Fibroblast of lung (primary cell): ENCODE results near the gene CFAP46. TPM values are rescaled to one million over a fixed set of nuclear protein-coding genes. Genes with fewer than 3 reads are reported as not detected.

ENCODE experiments used
- DNase-seq, 2 donors: peaks; one replicate each; pipeline versions ENCODE4 v3.0.0 to v3.0.0-alpha.2; 2010; ENCODE audit warnings: low read depth in 2 of 2
- H2AFZ ChIP-seq: 2 replicates; pipeline ENCODE4 v1.5.1; 2012; ENCODE audit warnings: low read length, control low read depth, inconsistent platforms
- H3K27ac ChIP-seq: 2 replicates; pipeline ENCODE4 v1.5.1; 2011; ENCODE audit warnings: low read length, control low read depth; ENCODE audit not compliant: insufficient read depth
- H3K27me3 ChIP-seq: 2 replicates; pipeline ENCODE4 v1.5.1; 2011; ENCODE audit warnings: mild to moderate bottlenecking, low read length; ENCODE audit not compliant: control insufficient read depth, insufficient read depth
- H3K36me3 ChIP-seq: 2 replicates; pipeline ENCODE4 v1.5.1; 2011; ENCODE audit warnings: low read length; ENCODE audit not compliant: control insufficient read depth, insufficient read depth
- H3K4me1 ChIP-seq: 2 replicates; pipeline ENCODE4 v1.5.1; 2011; ENCODE audit warnings: low read length; ENCODE audit not compliant: control insufficient read depth, insufficient read depth; ENCODE audit errors: extremely low read depth
- H3K4me2 ChIP-seq: 2 replicates; pipeline ENCODE4 v1.5.1; 2011; ENCODE audit warnings: low read length, control low read depth; ENCODE audit not compliant: insufficient read depth; ENCODE audit errors: extremely low read depth
- H3K4me3 ChIP-seq, 4 experiments: fragments of 200-600 bp in 1 of 4; sonication (generic) in 1 of 4; replicated peaks in 1 of 4; 2 replicates each; pipeline ENCODE4 v1.5.1; 2011 to 2016; ENCODE audit warnings: low read length in 4 of 4, low read depth in 3 of 4, mild to moderate bottlenecking in 3 of 4, control low read depth in 2 of 4, inconsistent platforms in 1 of 4, mixed read lengths in 1 of 4; ENCODE audit not compliant: insufficient read depth in 1 of 4; ENCODE audit errors: control extremely low read depth in 1 of 4
- H3K79me2 ChIP-seq: 2 replicates; pipeline ENCODE4 v1.5.1; 2012; ENCODE audit warnings: mild to moderate bottlenecking, low read length, inconsistent platforms; ENCODE audit not compliant: control insufficient read depth, insufficient read depth
- H3K9ac ChIP-seq: 2 replicates; pipeline ENCODE4 v1.5.1; 2011; ENCODE audit warnings: mild to moderate bottlenecking, low read length, control low read depth; ENCODE audit not compliant: insufficient read depth
- H3K9me3 ChIP-seq: 2 replicates; pipeline ENCODE4 v1.5.1; 2012; ENCODE audit warnings: low read depth, low read length; ENCODE audit not compliant: control insufficient read depth, insufficient read depth
- H4K20me1 ChIP-seq: 2 replicates; pipeline ENCODE4 v1.5.1; 2011; ENCODE audit warnings: low read length; ENCODE audit not compliant: control insufficient read depth, insufficient read depth; ENCODE audit errors: extremely low read depth
- CTCF ChIP-seq, 2 donors: IDR thresholded peaks in 1 of 2; conservative IDR thresholded peaks in 1 of 2; 1 replicate in 1 of 2; 2 replicates in 1 of 2; pipeline ENCODE4 v1.5.1; 2011 to 2012; ENCODE audit warnings: low read length in 2 of 2, control low read depth in 1 of 2, inconsistent platforms in 1 of 2, low read depth in 1 of 2, mild to moderate bottlenecking in 1 of 2
- EZH2 ChIP-seq: IDR thresholded peaks from 2 replicates; pipeline ENCODE4 v1.5.1; 2012; ENCODE audit warnings: low read length, control low read depth, mild to moderate bottlenecking; ENCODE audit errors: missing control alignments
- polyA plus RNA-seq, 2 donors: library from polyadenylated mRNA; depleted of rRNA in 1 of 2; stranded (reverse) in 1 of 2; unstranded in 1 of 2; fragments of >200 nt; gene quantifications; 2 replicates each; pipeline ENCODE4 v1.2.1, GENCODE V29; 2011 to 2012; ENCODE audit warnings: missing spikeins in 1 of 2
- total RNA-seq: library from RNA; depleted of rRNA; stranded (reverse); fragments of >200 nt; gene quantifications from 2 replicates; pipeline ENCODE4 v1.2.1, GENCODE V29; 2014

The CFAP46 gene
- total and polyA plus RNA-seq, 2 donors (not counting 1 experiment from before 2014, with no cell fraction given): 0.25 to 0.66 TPM

GRCh38 chr10:132786476-132786883 is 155.9 kb downstream of the CFAP46 start:
- peak; percentile 99 for TF ChIP-seq EZH2
- TF ChIP-seq CTCF (conservative IDR thresholded peaks at IDR 0.05 in 1 of 2, IDR thresholded peaks at IDR 0.05 in 1 of 2; ENCODE audit: low read depth in 1 of 2, low read length in 2 of 2): no peak
- Histone ChIP-seq H3K9me3 (no peaks in the 10 kb centered on the region), H3K79me2 (no peaks in the 10 kb centered on the region), H3K4me3 (no peak overlapping the region), H3K27me3 (peaks cover 33% of the 10 kb centered on the region), H3K36me3 (no peaks in the 10 kb centered on the region), H3K27ac (no peak overlapping the region), H3K4me1 (no peaks in the 10 kb centered on the region), H3K9ac (no peak overlapping the region), H4K20me1 (no peaks in the 10 kb centered on the region), H2AFZ (no peak overlapping the region), H3K4me2 (no peak overlapping the region)
- no peak for DNase-seq

DNA sequence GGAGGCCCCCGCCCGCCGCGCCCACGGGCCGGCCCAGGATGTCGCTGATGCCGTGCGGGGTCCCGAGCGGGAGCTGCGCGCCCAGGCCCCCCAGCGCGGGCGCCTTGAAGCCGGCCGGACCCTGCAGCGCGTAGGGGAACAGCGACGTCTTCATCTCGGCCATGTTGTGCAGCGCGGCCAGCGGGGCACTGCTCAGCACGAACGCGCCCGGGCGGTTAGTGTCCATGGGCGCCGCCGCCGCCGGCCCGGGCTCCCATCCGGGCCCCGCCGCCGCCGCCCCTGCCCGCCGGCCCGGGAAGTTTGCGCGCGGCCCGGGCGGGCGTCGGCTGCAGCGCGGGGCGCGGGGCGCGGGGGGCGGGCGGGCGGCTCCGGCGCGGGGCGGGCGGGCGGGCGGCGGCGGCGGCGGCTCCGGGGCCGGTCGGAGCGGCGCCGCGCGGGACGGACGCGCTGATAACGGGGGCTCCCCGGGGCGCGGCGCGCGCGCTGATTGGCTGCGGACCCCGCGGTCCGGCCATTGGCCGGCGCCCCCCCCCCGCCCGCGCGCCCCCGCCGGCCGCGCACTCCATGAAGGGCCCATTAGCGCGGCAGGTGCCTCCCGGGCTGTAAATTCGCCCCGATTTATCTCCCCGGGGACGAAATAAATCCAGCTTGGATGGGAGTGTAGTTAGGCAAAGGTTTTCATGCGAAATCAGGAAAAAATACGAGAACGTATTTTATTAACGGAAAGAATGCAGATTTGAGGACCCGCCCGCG is 156.5 kb downstream of the CFAP46 start, which contains the start of gene NKX6-2:
Gene NKX6-2 (minus strand): TSS at position 425 of the 753 bp plus-strand sequence. CDS start 199 bp downstream, at position 226.
- H3K27me3 ChIP-seq: peaks cover 33% of the 10 kb centered on the region
- H3K4me2 ChIP-seq: no peak within 1 kb of the TSS
- no peaks in the 10 kb centered on the region for H4K20me1 ChIP-seq
- no peak for TF ChIP-seq EZH2
- TF ChIP-seq CTCF (conservative IDR thresholded peaks at IDR 0.05 in 1 of 2, IDR thresholded peaks at IDR 0.05 in 1 of 2; ENCODE audit: low read depth in 1 of 2, low read length in 2 of 2): no peak
- H2AFZ ChIP-seq: no peak within 1 kb of the TSS
- H3K4me1 ChIP-seq: no peaks in the 10 kb centered on the region
- no peak within 1 kb of the TSS for H3K4me3 ChIP-seq
- H3K9ac ChIP-seq: no peak within 1 kb of the TSS
- H3K9me3 ChIP-seq: no peaks in the 10 kb centered on the region
- peak in 1 of 2 donors; percentile 16 for DNase-seq
- H3K79me2 ChIP-seq: no peaks in the 10 kb centered on the region
- H3K27ac ChIP-seq: no peak within 1 kb of the TSS
- H3K36me3 ChIP-seq: no peaks in the 10 kb centered on the region

GRCh38 chr10:132784866-132785722 is 157.3 kb downstream of the CFAP46 start:
- Histone ChIP-seq H3K79me2 (no peaks in the 10 kb centered on the region), H2AFZ (no peak overlapping the region), H3K36me3 (no peaks in the 10 kb centered on the region), H4K20me1 (no peaks in the 10 kb centered on the region), H3K27ac (no peak overlapping the region), H3K4me1 (no peaks in the 10 kb centered on the region), H3K9ac (no peak overlapping the region), H3K4me2 (no peak overlapping the region), H3K9me3 (no peaks in the 10 kb centered on the region), H3K4me3 (no peak overlapping the region), H3K27me3 (peaks cover 33% of the 10 kb centered on the region)
- no peak for TF ChIP-seq CTCF (conservative IDR thresholded peaks at IDR 0.05 in 1 of 2, IDR thresholded peaks at IDR 0.05 in 1 of 2; ENCODE audit: low read depth in 1 of 2, low read length in 2 of 2)
- TF ChIP-seq EZH2: peak; percentile 95
- DNase-seq: peak in 1 of 2 donors; percentile 7
